OCI-LY7 (cell line): Measurements from ENCODE around the gene COL17A1. TPM values are rescaled to one million over a fixed set of nuclear protein-coding genes. Genes with fewer than 3 reads are reported as not detected.
A peak's percentile ranks its signal among the peaks of the same experiment; 100 is the strongest.

ENCODE experiments used
- BruUV-seq: library from RNA; stranded (reverse); fragments of 400-500 nt; replicated peaks from 2 replicates; lab custom pipeline; 2021; lab: Mats Ljungman, UMichigan
- CTCF ChIA-PET: fragments of 300-600 bp; sonication (Branson Sonifier 250); formaldehyde crosslinking; loops from one replicate; lab custom pipeline; 2022; ENCODE audit warnings: antibody characterized with exemption; ENCODE audit not compliant: unreplicated experiment; lab: Charles Lee
- POLR2A ChIA-PET: fragments of 300-600 bp; sonication (Branson Sonifier 250); formaldehyde crosslinking; loops from one replicate; lab custom pipeline; 2022; ENCODE audit warnings: antibody characterized with exemption; lab: Charles Lee
- DNase-seq: peaks from one replicate; pipeline ENCODE4 v3.0.0-alpha.2; 2015; ENCODE audit warnings: low spot score
- H2AFZ ChIP-seq: fragments of 200-600 bp; sonication (generic), shearing (Covaris generic); 2 replicates; pipeline ENCODE4 v1.6.1; 2014; ENCODE audit warnings: mild to moderate bottlenecking, antibody characterized with exemption, low read length, moderate library complexity
- H3K27ac ChIP-seq: fragments of 200-600 bp; sonication (generic); 2 replicates; pipeline ENCODE4 v1.5.1; 2014; ENCODE audit warnings: mixed run types, low read depth, mild to moderate bottlenecking, moderate library complexity, low read length, inconsistent platforms; ENCODE audit not compliant: poor library complexity, severe bottlenecking
- H3K36me3 ChIP-seq: fragments of 200-600 bp; sonication (generic); 2 replicates; pipeline ENCODE4 v1.6.1; 2014; ENCODE audit warnings: mild to moderate bottlenecking, antibody characterized with exemption, low read length, moderate library complexity, mixed read lengths; ENCODE audit not compliant: insufficient read depth
- H3K4me1 ChIP-seq: fragments of 200-600 bp; sonication (generic); 2 replicates; pipeline ENCODE4 v1.5.1; 2014; ENCODE audit warnings: mild to moderate bottlenecking, low read length; ENCODE audit not compliant: insufficient read depth, poor library complexity, severe bottlenecking
- H3K4me2 ChIP-seq: fragments of 200-600 bp; sonication (generic); 2 replicates; pipeline ENCODE4 v1.6.1; 2014; ENCODE audit warnings: mild to moderate bottlenecking, low read length
- H3K4me3 ChIP-seq: fragments of 200-600 bp; sonication (generic); 2 replicates; pipeline ENCODE4 v1.5.1; 2014; ENCODE audit warnings: mild to moderate bottlenecking, low read depth, low read length; ENCODE audit not compliant: poor library complexity, severe bottlenecking
- H3K79me2 ChIP-seq: fragments of 200-600 bp; sonication (generic); 2 replicates; pipeline ENCODE4 v1.6.1; 2016; ENCODE audit warnings: low read depth, mild to moderate bottlenecking, low read length, moderate library complexity, mixed read lengths; ENCODE audit not compliant: insufficient read depth
- H3K9me2 ChIP-seq: fragments of 200-600 bp; sonication (generic); 2 replicates; pipeline ENCODE4 v1.6.1; 2016; ENCODE audit warnings: mild to moderate bottlenecking, low read length, mixed read lengths; ENCODE audit not compliant: insufficient read depth
- H3K9me3 ChIP-seq: fragments of 200-600 bp; sonication (generic); 2 replicates; pipeline ENCODE4 v1.6.1; 2014; ENCODE audit warnings: mild to moderate bottlenecking, mixed run types, low read length, mixed read lengths
- H4K20me1 ChIP-seq: fragments of 200-600 bp; sonication (generic); 2 replicates; pipeline ENCODE4 v1.6.1; 2014; ENCODE audit warnings: mild to moderate bottlenecking, antibody characterized with exemption, low read length, moderate library complexity, mixed read lengths; ENCODE audit not compliant: insufficient read depth
- EZH2phosphoT487 ChIP-seq: fragments of 200-600 bp; sonication (generic); IDR thresholded peaks from 2 replicates; pipeline ENCODE4 v1.6.1; 2018; ENCODE audit warnings: low read depth, borderline replicate concordance, mild to moderate bottlenecking, mixed run types, antibody characterized with exemption, low read length, moderate library complexity, mixed read lengths
- intact Hi-C: fragments of 100-400 bp; cut with micrococcal nuclease; formaldehyde crosslinking; loops from one replicate; pipeline ENCODE4 v1.10.0; 2022; ENCODE audit not compliant: unreplicated experiment
- total RNA-seq, 2 experiments: library from RNA; depleted of rRNA in 1 of 2; stranded (reverse); fragments of >200 nt in 1 of 2; shearing (Covaris generic) in 1 of 2; gene quantifications; 2 replicates each; pipeline ENCODE4 v1.2.3, GENCODE V29; 2014 to 2022
- TF ChIP-seq, protein P1 (sequence below): fragments of 200-600 bp; sonication (generic); conservative IDR thresholded peaks from 2 replicates; pipeline ENCODE4 v1.5.1; 2014; ENCODE audit warnings: mild to moderate bottlenecking, antibody characterized with exemption, low read length, moderate library complexity, mixed read lengths

COL17A1 gene
- total RNA-seq, 2 experiments from 2014 or later = 0.17 TPM; not detected in 1

DNA sequence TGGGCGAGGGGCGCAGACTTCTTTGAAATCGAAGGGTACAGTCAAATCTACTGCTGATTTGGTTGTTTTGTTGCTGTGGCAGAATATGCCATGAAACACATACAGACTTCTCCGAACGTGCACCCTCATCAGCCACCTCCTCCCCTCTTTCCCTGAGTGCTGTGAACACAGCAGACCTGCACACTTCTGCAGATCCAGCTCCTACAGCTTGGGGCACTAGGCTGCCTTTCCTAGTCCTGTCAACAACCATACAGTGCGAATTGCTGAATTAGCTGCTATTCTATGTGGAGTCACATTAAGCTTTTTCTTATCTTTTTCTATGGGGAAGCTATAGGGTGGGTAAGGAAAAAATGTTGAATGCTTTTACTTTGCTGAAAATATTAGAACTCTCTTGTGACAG lies 57.5 kb downstream of the COL17A1 start:
- no peaks in the 10 kb centered on the region for H3K79me2 ChIP-seq
- no peak overlapping the region for H3K27ac ChIP-seq
- POLR2A ChIA-PET = interaction anchor here (1.3 kb wide), 1 partner anchor 10 kb away, joined by 3 read pairs; no protein-coding TSS in a partner anchor
- intact Hi-C loops = no loop called here
- CTCF ChIA-PET = no interaction called here
- no peak overlapping the region for H3K4me2 ChIP-seq
- DNase-seq = peak; percentile 14
- TF ChIP-seq, protein P1, sequence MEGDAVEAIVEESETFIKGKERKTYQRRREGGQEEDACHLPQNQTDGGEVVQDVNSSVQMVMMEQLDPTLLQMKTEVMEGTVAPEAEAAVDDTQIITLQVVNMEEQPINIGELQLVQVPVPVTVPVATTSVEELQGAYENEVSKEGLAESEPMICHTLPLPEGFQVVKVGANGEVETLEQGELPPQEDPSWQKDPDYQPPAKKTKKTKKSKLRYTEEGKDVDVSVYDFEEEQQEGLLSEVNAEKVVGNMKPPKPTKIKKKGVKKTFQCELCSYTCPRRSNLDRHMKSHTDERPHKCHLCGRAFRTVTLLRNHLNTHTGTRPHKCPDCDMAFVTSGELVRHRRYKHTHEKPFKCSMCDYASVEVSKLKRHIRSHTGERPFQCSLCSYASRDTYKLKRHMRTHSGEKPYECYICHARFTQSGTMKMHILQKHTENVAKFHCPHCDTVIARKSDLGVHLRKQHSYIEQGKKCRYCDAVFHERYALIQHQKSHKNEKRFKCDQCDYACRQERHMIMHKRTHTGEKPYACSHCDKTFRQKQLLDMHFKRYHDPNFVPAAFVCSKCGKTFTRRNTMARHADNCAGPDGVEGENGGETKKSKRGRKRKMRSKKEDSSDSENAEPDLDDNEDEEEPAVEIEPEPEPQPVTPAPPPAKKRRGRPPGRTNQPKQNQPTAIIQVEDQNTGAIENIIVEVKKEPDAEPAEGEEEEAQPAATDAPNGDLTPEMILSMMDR = peak; percentile 50
- no peak for TF ChIP-seq EZH2phosphoT487
- H3K4me1 ChIP-seq = no peaks in the 10 kb centered on the region
- H3K36me3 ChIP-seq = peaks cover 29% of the 10 kb centered on the region
- no peaks in the 10 kb centered on the region for H4K20me1 ChIP-seq
- H3K9me2 ChIP-seq = no peaks in the 10 kb centered on the region
- BruUV-seq = no TSS peak
- no peak overlapping the region for H2AFZ ChIP-seq
- H3K9me3 ChIP-seq = no peaks in the 10 kb centered on the region
- H3K4me3 ChIP-seq = no peak overlapping the region

- Histone ChIP-seq H3K27ac (no peak overlapping the region), H3K9me2 (no peaks in the 10 kb centered on the region), H3K9me3 (no peaks in the 10 kb centered on the region), H3K36me3 (peaks cover 40% of the 10 kb centered on the region), H3K4me3 (no peak overlapping the region), H4K20me1 (no peaks in the 10 kb centered on the region), H3K4me2 (no peak overlapping the region), H2AFZ (no peak overlapping the region), H3K4me1 (no peaks in the 10 kb centered on the region), H3K79me2 (no peaks in the 10 kb centered on the region)
- no peak for TF ChIP-seq EZH2phosphoT487
- TF ChIP-seq, protein P1 = no peak
- BruUV-seq = no TSS peak
- ChIA-PET CTCF (no interaction called here), POLR2A (no interaction called here)
- intact Hi-C loops = no loop called here
- no peak for DNase-seq
Observed at GRCh38 chr10:104026762-104027161, 58.9 kb downstream of the COL17A1 start.

DNA sequence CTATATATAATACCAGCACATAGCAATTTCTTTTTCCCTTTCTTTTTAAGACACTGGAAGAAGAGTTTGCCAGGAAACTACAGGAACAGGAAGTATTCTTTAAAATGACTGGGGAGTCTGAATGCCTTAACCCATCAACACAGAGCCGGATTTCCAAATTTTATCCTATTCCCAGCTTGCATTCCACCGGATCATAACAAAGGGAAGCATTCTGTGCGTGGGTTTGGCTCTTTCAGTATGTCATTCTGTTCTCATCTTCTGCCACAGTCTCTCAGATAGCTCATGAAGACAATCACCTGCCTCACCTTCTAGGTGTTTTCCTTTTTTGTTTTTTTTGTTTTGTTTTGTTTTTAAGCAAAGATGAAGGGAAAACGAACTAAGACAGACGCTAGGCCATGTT lies 60.2 kb downstream of the COL17A1 start:
- ChIA-PET CTCF (no interaction called here), POLR2A (interaction anchor here (0.9 kb wide), 1 partner anchor 10 kb away, joined by 3 read pairs; no protein-coding TSS in a partner anchor)
- Histone ChIP-seq H3K4me2 (no peak overlapping the region), H3K4me1 (no peaks in the 10 kb centered on the region), H3K36me3 (peaks cover 52% of the 10 kb centered on the region), H2AFZ (no peak overlapping the region), H3K9me3 (no peaks in the 10 kb centered on the region), H3K27ac (no peak overlapping the region), H3K4me3 (no peak overlapping the region), H3K79me2 (no peaks in the 10 kb centered on the region), H3K9me2 (no peaks in the 10 kb centered on the region), H4K20me1 (no peaks in the 10 kb centered on the region)
- no TSS peak for BruUV-seq
- TF ChIP-seq, protein P1 = no peak
- TF ChIP-seq EZH2phosphoT487 = no peak
- intact Hi-C loops = no loop called here
- no peak for DNase-seq
